Thoracic aorta (tissue), 2 donors: Measurements from ENCODE around the gene DEF6. TPM values are rescaled to one million over a fixed set of nuclear protein-coding genes. Genes with fewer than 3 reads are reported as not detected.

Experiments
- ATAC-seq: fragments of 150-250 bp; one replicate; pipeline ENCODE4 v1.8.0; 2017; ENCODE audit warnings: low read depth; ENCODE audit not compliant: insufficient number of reproducible peaks, low FRiP score
- DNase-seq: peaks from one replicate; pipeline ENCODE4 v3.0.0-alpha.2; 2020; ENCODE audit warnings: low spot score
- H3K27ac ChIP-seq, 2 donors: fragments of 200-600 bp; sonication (generic); 1 replicate in 1 of 2; 2 replicates in 1 of 2; pipeline ENCODE4 v1.5.1; 2016; ENCODE audit warnings: mild to moderate bottlenecking in 2 of 2, moderate library complexity in 2 of 2
- H3K27me3 ChIP-seq: fragments of 200-600 bp; sonication (generic); replicated peaks from 2 replicates; pipeline ENCODE4 v1.6.0; 2016; ENCODE audit warnings: mild to moderate bottlenecking; ENCODE audit not compliant: insufficient read depth
- H3K36me3 ChIP-seq: fragments of 200-600 bp; sonication (generic); one replicate; pipeline ENCODE4 v1.5.1; 2016
- H3K4me1 ChIP-seq, 2 donors: fragments of 200-600 bp; sonication (generic); 1 replicate in 1 of 2; 2 replicates in 1 of 2; pipeline versions ENCODE4 v1.5.1 to v1.6.0; 2016; ENCODE audit warnings: low read depth in 2 of 2, mild to moderate bottlenecking in 1 of 2; ENCODE audit not compliant: control insufficient read depth in 1 of 2
- H3K4me3 ChIP-seq: fragments of 200-600 bp; sonication (generic); 2 replicates; pipeline ENCODE4 v1.5.1; 2016; ENCODE audit warnings: mild to moderate bottlenecking
- H3K9me3 ChIP-seq: fragments of 200-600 bp; sonication (generic); 2 replicates; pipeline ENCODE4 v1.5.1; 2016
- total RNA-seq, 2 donors: library from RNA; depleted of rRNA; stranded (reverse); fragments of >200 nt; gene quantifications; one replicate each; pipeline versions ENCODE4 v1.1.0 to v1.2.3, GENCODE V29; 2016
- TF ChIP-seq, protein P1 (sequence below): fragments of 200-600 bp; sonication (generic); IDR thresholded peaks from one replicate; pipeline ENCODE4 v1.5.1; 2019; ENCODE audit warnings: antibody characterized with exemption

DEF6 gene
- total RNA-seq, 2 donors from 2014 or later: 7.6 to 9.1 TPM

- ATAC-seq (no peak), DNase-seq (no peak)
These were observed 44.4 kb upstream of the DEF6 start for GRCh38 chr6:35253249-35253648.

DNA sequence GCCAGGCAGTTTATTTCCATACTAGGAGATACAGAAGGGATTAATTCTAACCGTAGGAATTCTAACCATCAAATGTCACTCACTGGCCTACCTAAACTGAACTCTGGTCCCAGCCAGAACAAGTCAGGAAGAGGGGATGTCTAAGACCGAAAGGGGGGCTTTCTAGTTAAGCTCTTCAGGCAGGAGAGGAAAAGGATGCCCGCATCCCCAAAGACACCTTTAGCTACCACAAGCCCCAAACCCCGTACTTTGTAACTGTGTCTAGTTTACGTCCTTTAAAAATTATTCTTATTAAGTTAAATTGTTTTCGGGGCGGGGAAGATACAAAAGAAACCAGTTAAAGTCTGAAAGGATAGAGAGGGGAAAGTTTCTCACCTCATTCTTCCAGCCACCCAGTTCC, 39.3 kb upstream of the DEF6 start:
- TF ChIP-seq, protein P1, sequence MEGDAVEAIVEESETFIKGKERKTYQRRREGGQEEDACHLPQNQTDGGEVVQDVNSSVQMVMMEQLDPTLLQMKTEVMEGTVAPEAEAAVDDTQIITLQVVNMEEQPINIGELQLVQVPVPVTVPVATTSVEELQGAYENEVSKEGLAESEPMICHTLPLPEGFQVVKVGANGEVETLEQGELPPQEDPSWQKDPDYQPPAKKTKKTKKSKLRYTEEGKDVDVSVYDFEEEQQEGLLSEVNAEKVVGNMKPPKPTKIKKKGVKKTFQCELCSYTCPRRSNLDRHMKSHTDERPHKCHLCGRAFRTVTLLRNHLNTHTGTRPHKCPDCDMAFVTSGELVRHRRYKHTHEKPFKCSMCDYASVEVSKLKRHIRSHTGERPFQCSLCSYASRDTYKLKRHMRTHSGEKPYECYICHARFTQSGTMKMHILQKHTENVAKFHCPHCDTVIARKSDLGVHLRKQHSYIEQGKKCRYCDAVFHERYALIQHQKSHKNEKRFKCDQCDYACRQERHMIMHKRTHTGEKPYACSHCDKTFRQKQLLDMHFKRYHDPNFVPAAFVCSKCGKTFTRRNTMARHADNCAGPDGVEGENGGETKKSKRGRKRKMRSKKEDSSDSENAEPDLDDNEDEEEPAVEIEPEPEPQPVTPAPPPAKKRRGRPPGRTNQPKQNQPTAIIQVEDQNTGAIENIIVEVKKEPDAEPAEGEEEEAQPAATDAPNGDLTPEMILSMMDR: no peak
- H3K4me3 ChIP-seq: peak overlapping the region; percentile 92
- H3K27me3 ChIP-seq: no peaks in the 10 kb centered on the region
- H3K4me1 ChIP-seq: peaks cover 9 to 28% of the 10 kb centered on the region in 2 donors
- ATAC-seq (no peak), DNase-seq (no peak)
- H3K36me3 ChIP-seq: no peaks in the 10 kb centered on the region
- H3K9me3 ChIP-seq: no peaks in the 10 kb centered on the region
- H3K27ac ChIP-seq: peak overlapping the region; percentile 74 to 93

More at GRCh38 chr6:35253249-35253648, 44.4 kb upstream of the DEF6 start:
- Histone ChIP-seq H3K9me3 (no peaks in the 10 kb centered on the region), H3K4me3 (no peak overlapping the region), H3K27ac (no peak overlapping the region), H3K36me3 (no peaks in the 10 kb centered on the region), H3K27me3 (no peaks in the 10 kb centered on the region), H3K4me1 (peaks cover 10 to 27% of the 10 kb centered on the region in 2 donors)
- TF ChIP-seq, protein P1: no peak

DNA sequence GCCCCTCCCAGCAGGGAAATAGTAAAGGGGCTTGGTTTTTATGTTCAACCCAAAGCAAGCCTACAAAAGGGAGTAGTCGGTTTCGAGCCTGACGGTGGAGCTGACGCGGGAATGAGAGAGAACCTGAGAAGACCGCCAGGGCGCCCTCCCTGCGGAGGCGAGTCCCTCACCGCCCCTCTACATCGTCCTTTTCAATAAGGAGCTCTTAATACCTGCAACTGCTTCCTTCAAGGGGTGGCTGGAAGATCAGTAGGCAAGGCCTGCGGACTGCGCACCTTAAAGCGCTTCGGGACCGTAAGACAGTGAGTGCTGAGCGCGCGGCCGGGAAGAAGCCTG, 38.8 kb upstream of the DEF6 start:
- peak overlapping the region; percentile 74 to 93 for H3K27ac ChIP-seq
- peak overlapping the region; percentile 92 for H3K4me3 ChIP-seq
- no peaks in the 10 kb centered on the region for H3K36me3 ChIP-seq
- no peaks in the 10 kb centered on the region for H3K27me3 ChIP-seq
- H3K9me3 ChIP-seq: no peaks in the 10 kb centered on the region
- ATAC-seq (no peak), DNase-seq (no peak)
- H3K4me1 ChIP-seq: peaks cover 9 to 33% of the 10 kb centered on the region in 2 donors
- TF ChIP-seq, protein P1: no peak

DNA sequence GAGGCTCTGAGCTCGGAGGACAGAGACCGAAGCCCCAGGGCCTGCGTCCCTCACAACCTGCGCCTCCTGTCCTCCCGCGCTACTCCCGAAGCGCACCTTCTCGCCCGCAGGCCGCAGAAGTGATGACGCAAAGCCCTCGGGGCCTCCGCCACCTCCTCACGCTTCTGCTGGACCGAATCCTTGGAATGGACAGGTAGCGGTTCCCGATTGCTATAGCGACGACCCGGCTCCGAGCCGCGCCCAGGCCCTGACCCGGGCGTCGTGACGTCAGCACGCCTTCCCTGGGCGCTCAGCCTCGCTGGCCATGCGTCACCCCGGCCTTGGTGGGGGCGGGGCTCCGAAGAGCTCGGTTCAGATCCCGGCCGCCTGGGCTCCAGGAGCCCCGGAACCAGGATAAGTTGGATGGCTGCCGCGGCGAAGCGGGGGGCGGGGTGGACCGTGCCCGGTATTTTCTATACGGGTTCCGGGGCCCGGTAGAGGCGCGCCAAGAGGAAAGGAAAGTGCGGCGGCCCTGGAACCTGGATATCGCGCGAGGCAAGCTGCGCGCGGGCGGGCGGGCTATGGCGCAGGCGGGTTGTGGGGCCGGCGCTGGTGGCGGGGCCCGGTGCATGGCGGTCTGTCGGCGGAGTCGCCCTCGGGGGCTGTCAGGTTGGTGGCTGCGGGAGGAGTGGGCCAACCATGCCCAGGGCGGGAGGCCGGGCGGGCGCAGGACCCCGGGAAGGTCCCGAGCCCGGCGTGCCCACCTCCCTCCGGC, 38.2 kb upstream of the DEF6 start, which contains the start of gene ZNF76:
Gene ZNF76 (plus strand): TSS at position 542 of the 754 bp plus-strand sequence. CDS start 21,417 bp downstream, outside the sequence.
- peak; percentile 87 for DNase-seq
- no peaks in the 10 kb centered on the region for H3K9me3 ChIP-seq
- H3K4me3 ChIP-seq: peak within 1 kb of the TSS; percentile 92
- peak; percentile 88 for ATAC-seq
- H3K27ac ChIP-seq: peak within 1 kb of the TSS; percentile 74 to 93
- H3K27me3 ChIP-seq: no peaks in the 10 kb centered on the region
- TF ChIP-seq, protein P1: no peak
- H3K4me1 ChIP-seq: peaks cover 12 to 38% of the 10 kb centered on the region in 2 donors
- H3K36me3 ChIP-seq: no peaks in the 10 kb centered on the region

- H3K36me3 ChIP-seq: no peaks in the 10 kb centered on the region
- H3K27me3 ChIP-seq: no peaks in the 10 kb centered on the region
- H3K27ac ChIP-seq: peak overlapping the region; percentile 74 to 93
- peak overlapping the region; percentile 92 for H3K4me3 ChIP-seq
- DNase-seq (peak; percentile 36), ATAC-seq (peak; percentile 42)
- no peaks in the 10 kb centered on the region for H3K9me3 ChIP-seq
- TF ChIP-seq, protein P1: no peak
- H3K4me1 ChIP-seq: peaks cover 12 to 42% of the 10 kb centered on the region in 2 donors
These were observed 37.5 kb upstream of the DEF6 start for GRCh38 chr6:35259948-35260590.
